ENCODE measurements around the gene ADGRA1.

The ADGRA1 gene

GRCh38 chr10:133141144-133141957 is 53.6 kb downstream of the ADGRA1 start:
- no peaks in the 10 kb centered on the region for H3F3A ChIP-seq (ENCODE audit: insufficient read depth, low read length)
- H3K4me1 ChIP-seq (ENCODE audit: low read length) = no peaks in the 10 kb centered on the region
- H3K9me2 ChIP-seq (replicated peaks; ENCODE audit: insufficient read depth, low read length) = no peaks in the 10 kb centered on the region
- H3K27ac ChIP-seq (ENCODE audit: low read length) = no peak overlapping the region
- H3K79me2 ChIP-seq (ENCODE audit: low read length) = no peaks in the 10 kb centered on the region
- no peak for TF ChIP-seq CTCF (IDR thresholded peaks at IDR 0.05; ENCODE audit: low read length)
- no peak overlapping the region for H3K4me3 ChIP-seq (ENCODE audit: low read length)
- H3K27me3 ChIP-seq (replicated peaks; ENCODE audit: insufficient read depth, low read length) = peaks cover 55% of the 10 kb centered on the region
- no peak overlapping the region for H3K9ac ChIP-seq (ENCODE audit: low read length)
- no peak overlapping the region for H3K4me2 ChIP-seq (ENCODE audit: low read depth, low read length)
- H3K9me3 ChIP-seq (replicated peaks; ENCODE audit: insufficient read depth, low read length) = no peaks in the 10 kb centered on the region
- no peak for DNase-seq
- no peaks in the 10 kb centered on the region for H4K20me1 ChIP-seq (ENCODE audit: insufficient read depth, low read length)
- no peak overlapping the region for H2AFZ ChIP-seq (ENCODE audit: low read length)
- no peaks in the 10 kb centered on the region for H3K36me3 ChIP-seq (replicated peaks; ENCODE audit: insufficient read depth, low read length)

GRCh38 chr10:133141958-133142340 is 54.2 kb downstream of the ADGRA1 start:
- TF ChIP-seq EZH2 (optimal IDR thresholded peaks at IDR 0.05; ENCODE audit: low read depth, low read length) = no peak
- TF ChIP-seq EZH2phosphoT487 (IDR thresholded peaks at IDR 0.05; ENCODE audit: low read length) = no peak
- no peak for TF ChIP-seq CTCF (IDR thresholded peaks at IDR 0.05; ENCODE audit: low read length)
- H4K20me1 ChIP-seq (ENCODE audit: insufficient read depth, low read length) = no peaks in the 10 kb centered on the region
- H3K4me3 ChIP-seq (ENCODE audit: low read length) = no peak overlapping the region
- H3F3A ChIP-seq (ENCODE audit: insufficient read depth, low read length) = no peaks in the 10 kb centered on the region
- H3K4me1 ChIP-seq (ENCODE audit: low read length) = no peaks in the 10 kb centered on the region
- peaks cover 61% of the 10 kb centered on the region for H3K27me3 ChIP-seq (replicated peaks; ENCODE audit: insufficient read depth, low read length)
- no peak overlapping the region for H3K4me2 ChIP-seq (ENCODE audit: low read depth, low read length)
- DNase-seq = no peak
- no peaks in the 10 kb centered on the region for H3K9me3 ChIP-seq (replicated peaks; ENCODE audit: insufficient read depth, low read length)
- H3K79me2 ChIP-seq (ENCODE audit: low read length) = no peaks in the 10 kb centered on the region
- no peaks in the 10 kb centered on the region for H3K36me3 ChIP-seq (replicated peaks; ENCODE audit: insufficient read depth, low read length)
- no peak overlapping the region for H3K9ac ChIP-seq (ENCODE audit: low read length)
- H3K9me2 ChIP-seq (replicated peaks; ENCODE audit: insufficient read depth, low read length) = no peaks in the 10 kb centered on the region
- H3K27ac ChIP-seq (ENCODE audit: low read length) = no peak overlapping the region
- H2AFZ ChIP-seq (ENCODE audit: low read length) = no peak overlapping the region

- peaks cover 63% of the 10 kb centered on the region for H3K27me3 ChIP-seq (replicated peaks; ENCODE audit: insufficient read depth, low read length)
- H3K9me3 ChIP-seq (replicated peaks; ENCODE audit: insufficient read depth, low read length) = no peaks in the 10 kb centered on the region
- H3K9ac ChIP-seq (ENCODE audit: low read length) = no peak overlapping the region
- no peak overlapping the region for H3K4me3 ChIP-seq (ENCODE audit: low read length)
- H3K36me3 ChIP-seq (replicated peaks; ENCODE audit: insufficient read depth, low read length) = no peaks in the 10 kb centered on the region
- H4K20me1 ChIP-seq (ENCODE audit: insufficient read depth, low read length) = no peaks in the 10 kb centered on the region
- H3K4me2 ChIP-seq (ENCODE audit: low read depth, low read length) = no peak overlapping the region
- no peaks in the 10 kb centered on the region for H3F3A ChIP-seq (ENCODE audit: insufficient read depth, low read length)
- TF ChIP-seq EZH2 (optimal IDR thresholded peaks at IDR 0.05; ENCODE audit: low read depth, low read length) (no peak), CTCF (IDR thresholded peaks at IDR 0.05; ENCODE audit: low read length) (no peak), EZH2phosphoT487 (IDR thresholded peaks at IDR 0.05; ENCODE audit: low read length) (no peak)
- DNase-seq = no peak
- no peak overlapping the region for H3K27ac ChIP-seq (ENCODE audit: low read length)
- no peak overlapping the region for H2AFZ ChIP-seq (ENCODE audit: low read length)
- H3K79me2 ChIP-seq (ENCODE audit: low read length) = no peaks in the 10 kb centered on the region
- no peaks in the 10 kb centered on the region for H3K9me2 ChIP-seq (replicated peaks; ENCODE audit: insufficient read depth, low read length)
- no peaks in the 10 kb centered on the region for H3K4me1 ChIP-seq (ENCODE audit: low read length)
Measured at GRCh38 chr10:133142523-133143199, 54.9 kb downstream of the ADGRA1 start.

Data from MM.1S (cell line).